PC-9 (cell line): ENCODE results near the gene JAML.

Experiments
- CTCF ChIP-seq: fragments of 200-600 bp; sonication (generic); conservative IDR thresholded peaks from 2 replicates; pipeline ENCODE4 v1.6.1; 2017; ENCODE audit warnings: mixed run types, antibody characterized with exemption, mild to moderate bottlenecking, moderate library complexity
- EZH2 ChIP-seq: fragments of 200-600 bp; sonication (generic); IDR thresholded peaks from 2 replicates; pipeline ENCODE4 v1.8.0; 2017; ENCODE audit warnings: antibody characterized with exemption, low read depth

- TF ChIP-seq CTCF (no peak), EZH2 (no peak)
Observed at GRCh38 chr11:118157186-118157895, 67.5 kb downstream of the JAML start.
